Measurements from ENCODE around the gene TRAF2. TPM values are rescaled to one million over a fixed set of nuclear protein-coding genes. Genes with fewer than 3 reads are reported as not detected.

Gene TRAF2
- total and polyA plus RNA-seq, 2 of the 13 experiments (the other 11 are each of a cell fraction or from before 2014, with no cell fraction given), result 12.4 to 13.6 TPM

- TF ChIP-seq PRDM15 (CRISPR knock-in tag; IDR thresholded peaks at IDR 0.05) (0 out of 2 replicates have a peak, but pooled peaks have one; percentile 20), ZNF501 (CRISPR knock-in tag; IDR thresholded peaks at IDR 0.05) (peak; percentile 77), POLR2G (IDR thresholded peaks at IDR 0.05; ENCODE audit: low read depth, low read length) (peak; percentile 0), ZBTB49 (CRISPR knock-in tag; IDR thresholded peaks at IDR 0.05; ENCODE audit: borderline replicate concordance) (no peak), ZNF773 (CRISPR knock-in tag; IDR thresholded peaks at IDR 0.05; ENCODE audit: borderline replicate concordance) (0 out of 2 replicates have a peak, but pooled peaks have one; percentile 35), NR2F6 (IDR thresholded peaks at IDR 0.05) (no peak), NR2F6 (CRISPR knock-in tag; IDR thresholded peaks at IDR 0.05) (no peak), ZNF775 (CRISPR knock-in tag; IDR thresholded peaks at IDR 0.05; ENCODE audit: borderline replicate concordance) (no peak), LCORL (IDR thresholded peaks at IDR 0.05) (no peak), LCORL (CRISPR knock-in tag; IDR thresholded peaks at IDR 0.05) (no peak; the same call in 1 of the 2 replicates), ETV6 (CRISPR knock-in tag; conservative IDR thresholded peaks at IDR 0.05) (no peak), CSRNP1 (CRISPR knock-in tag; IDR thresholded peaks at IDR 0.05) (0 out of 2 replicates have a peak, but pooled peaks have one; percentile 13), NONO (IDR thresholded peaks at IDR 0.05) (no peak), NONO (CRISPR knock-in tag; conservative IDR thresholded peaks at IDR 0.05) (0 out of 2 replicates have a peak, but pooled peaks have one; percentile 23), ZFP36L1 (CRISPR knock-in tag; IDR thresholded peaks at IDR 0.05) (no peak), SMAD9 (CRISPR knock-in tag; IDR thresholded peaks at IDR 0.05) (0 out of 2 replicates have a peak, but pooled peaks have one; percentile 10), ARNTL (CRISPR knock-in tag; IDR thresholded peaks at IDR 0.05) (0 out of 2 replicates have a peak, but pooled peaks have one; percentile 26), ZNF607 (CRISPR knock-in tag; IDR thresholded peaks at IDR 0.05; ENCODE audit: borderline replicate concordance) (peak; percentile 7; the same call in 1 of the 2 replicates), ARID3A (IDR thresholded peaks at IDR 0.05; ENCODE audit: low read depth, low read length) (no peak)
These were observed 57.2 kb downstream of the TRAF2 start (continued) for GRCh38 chr9:136943291-136944211.
